Peyer's patch (tissue), 4 donors: ENCODE results near the gene BCKDK.
"Not testable (repeated sequence)": the region's sequence is repeated elsewhere in the genome, so short reads cannot be mapped to it uniquely, and the experiment has no call there.

Experiments used
- CTCF ChIP-seq, 6 experiments: fragments of 450-650 bp in 4 of 6; fragments of 200-600 bp in 2 of 6; sonication (generic) in 1 of 6; IDR thresholded peaks; one replicate each; pipeline ENCODE4 v1.5.1; 2017 to 2019; ENCODE audit warnings: antibody characterized with exemption in 6 of 6, mild to moderate bottlenecking in 3 of 6, moderate library complexity in 1 of 6
- POLR2A ChIP-seq, 2 donors: fragments of 450-650 bp; IDR thresholded peaks; one replicate each; pipeline ENCODE4 v1.5.1; 2017; ENCODE audit warnings: antibody characterized with exemption in 2 of 2, mild to moderate bottlenecking in 2 of 2, moderate library complexity in 2 of 2

- not testable (repeated sequence) for TF ChIP-seq CTCF, POLR2A (IDR thresholded peaks at IDR 0.05)
These were observed 28.8 kb downstream of the BCKDK start for GRCh38 chr16:31136822-31137499.
